Measurements from ENCODE around the gene OR2T1. TPM values are rescaled to one million over a fixed set of nuclear protein-coding genes. Genes with fewer than 3 reads are reported as not detected.

OR2T1 gene
- total and polyA plus RNA-seq, 10 of the 15 experiments (the other 5 are each of a cell fraction or from before 2014, with no cell fraction given), result 0.02 TPM; not detected in 9

DNA sequence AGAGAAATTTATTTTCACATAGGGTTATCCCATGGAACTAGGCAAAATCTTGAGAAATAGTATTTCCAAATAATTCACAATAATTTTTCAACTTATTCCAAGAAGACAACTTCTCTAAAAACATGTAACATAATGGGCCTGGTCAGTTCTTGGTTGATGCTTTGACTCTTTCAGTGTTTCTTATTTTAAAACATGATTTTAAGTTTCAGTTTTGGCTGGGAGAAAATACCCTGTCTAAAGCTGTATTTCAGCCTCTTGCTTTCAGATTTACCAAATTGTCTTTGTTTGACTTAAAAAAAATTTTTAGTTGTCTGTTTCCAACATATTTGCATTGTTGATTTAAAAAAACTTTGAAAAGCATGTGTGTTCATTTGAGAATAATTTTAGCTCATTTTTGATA, 36.2 kb upstream of the OR2T1 start:
- no TSS peak for BruUV-seq (replicated peaks)
- no peak for DNase-seq (ENCODE audit: low read depth, low spot score)
- ChIA-PET CTCF (interaction anchor here (0.6 kb wide), 1 partner anchor 144 kb away, joined by 3 read pairs; no protein-coding TSS in a partner anchor), RAD21 (ENCODE audit: unreplicated experiment) (no interaction called here), SMC1A (ENCODE audit: uncharacterized antibody, unreplicated experiment) (interaction anchor here (0.8 to 1.8 kb wide), 2 partner anchors 10 to 11 kb away, joined by 3 to 7 read pairs; no protein-coding TSS in a partner anchor), POLR2A (no interaction called here)
- in situ Hi-C loops (cut with MboI), result no loop called here
- no peaks in the 10 kb centered on the region for H3K36me3 ChIP-seq (ENCODE audit: control insufficient read depth in 2 of 2, insufficient read depth in 2 of 2, low read length in 1 of 2)
- no peak overlapping the region for H3K27ac ChIP-seq (ENCODE audit: control insufficient read depth, insufficient read depth)
- no peak overlapping the region for H2AFZ ChIP-seq (ENCODE audit: control insufficient read depth, low read depth, low read length)
- 0 out of 2 replicates have a peak overlapping the region, but pooled peaks have one; percentile 3 for H3K4me2 ChIP-seq (ENCODE audit: control insufficient read depth, insufficient read depth)
- no peak overlapping the region for H3K4me3 ChIP-seq
- intact Hi-C loops (cut with micrococcal nuclease; ENCODE audit: unreplicated experiment), result no loop called here
- peak; percentile 45; the same call in 2 of the 3 replicates for ATAC-seq
- no peaks in the 10 kb centered on the region for H3K79me2 ChIP-seq (ENCODE audit: control insufficient read depth, insufficient read depth, low read length)
- H3K9ac ChIP-seq (ENCODE audit: control insufficient read depth, insufficient read depth, low read length), result no peak overlapping the region
- FAIRE-seq, result peak; percentile 35
- no peaks in the 10 kb centered on the region; a peak in 1 of 4 replicates for H3K27me3 ChIP-seq (replicated peaks in 1 of 2; ENCODE audit: control insufficient read depth in 2 of 2, insufficient read depth in 2 of 2, low read length in 1 of 2)
- TF ChIP-seq NFYA (IDR thresholded peaks at IDR 0.05; ENCODE audit: borderline replicate concordance, low read depth, low read length), result no peak
- no peak for TF ChIP-seq ZNF384 (IDR thresholded peaks at IDR 0.05; ENCODE audit: borderline replicate concordance, low read depth, low read length)
- no peak for TF ChIP-seq FOXK2 (IDR thresholded peaks at IDR 0.05)
- TF ChIP-seq, protein P1, sequence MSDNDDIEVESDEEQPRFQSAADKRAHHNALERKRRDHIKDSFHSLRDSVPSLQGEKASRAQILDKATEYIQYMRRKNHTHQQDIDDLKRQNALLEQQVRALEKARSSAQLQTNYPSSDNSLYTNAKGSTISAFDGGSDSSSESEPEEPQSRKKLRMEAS (IDR thresholded peaks at IDR 0.05; ENCODE audit: low read depth, low read length), result no peak
- TF ChIP-seq ZZZ3 (IDR thresholded peaks at IDR 0.05; ENCODE audit: control insufficient read depth, insufficient read length, low read depth), result no peak
- no peak for TF ChIP-seq WRNIP1 (IDR thresholded peaks at IDR 0.05; ENCODE audit: borderline replicate concordance, low read depth, low read length)
- no peak for TF ChIP-seq ZSCAN29 (IDR thresholded peaks at IDR 0.05)
- TF ChIP-seq GABPA (IDR thresholded peaks at IDR 0.05; ENCODE audit: low read depth), result no peak
- TF ChIP-seq NBN (IDR thresholded peaks at IDR 0.05), result no peak
- TF ChIP-seq, protein P2, sequence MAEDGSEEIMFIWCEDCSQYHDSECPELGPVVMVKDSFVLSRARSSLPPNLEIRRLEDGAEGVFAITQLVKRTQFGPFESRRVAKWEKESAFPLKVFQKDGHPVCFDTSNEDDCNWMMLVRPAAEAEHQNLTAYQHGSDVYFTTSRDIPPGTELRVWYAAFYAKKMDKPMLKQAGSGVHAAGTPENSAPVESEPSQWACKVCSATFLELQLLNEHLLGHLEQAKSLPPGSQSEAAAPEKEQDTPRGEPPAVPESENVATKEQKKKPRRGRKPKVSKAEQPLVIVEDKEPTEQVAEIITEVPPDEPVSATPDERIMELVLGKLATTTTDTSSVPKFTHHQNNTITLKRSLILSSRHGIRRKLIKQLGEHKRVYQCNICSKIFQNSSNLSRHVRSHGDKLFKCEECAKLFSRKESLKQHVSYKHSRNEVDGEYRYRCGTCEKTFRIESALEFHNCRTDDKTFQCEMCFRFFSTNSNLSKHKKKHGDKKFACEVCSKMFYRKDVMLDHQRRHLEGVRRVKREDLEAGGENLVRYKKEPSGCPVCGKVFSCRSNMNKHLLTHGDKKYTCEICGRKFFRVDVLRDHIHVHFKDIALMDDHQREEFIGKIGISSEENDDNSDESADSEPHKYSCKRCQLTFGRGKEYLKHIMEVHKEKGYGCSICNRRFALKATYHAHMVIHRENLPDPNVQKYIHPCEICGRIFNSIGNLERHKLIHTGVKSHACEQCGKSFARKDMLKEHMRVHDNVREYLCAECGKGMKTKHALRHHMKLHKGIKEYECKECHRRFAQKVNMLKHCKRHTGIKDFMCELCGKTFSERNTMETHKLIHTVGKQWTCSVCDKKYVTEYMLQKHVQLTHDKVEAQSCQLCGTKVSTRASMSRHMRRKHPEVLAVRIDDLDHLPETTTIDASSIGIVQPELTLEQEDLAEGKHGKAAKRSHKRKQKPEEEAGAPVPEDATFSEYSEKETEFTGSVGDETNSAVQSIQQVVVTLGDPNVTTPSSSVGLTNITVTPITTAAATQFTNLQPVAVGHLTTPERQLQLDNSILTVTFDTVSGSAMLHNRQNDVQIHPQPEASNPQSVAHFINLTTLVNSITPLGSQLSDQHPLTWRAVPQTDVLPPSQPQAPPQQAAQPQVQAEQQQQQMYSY (CRISPR knock-in tag; IDR thresholded peaks at IDR 0.05), result no peak
- no peak for TF ChIP-seq RELA (IDR thresholded peaks at IDR 0.05; ENCODE audit: borderline replicate concordance, partially characterized antibody)
- TF ChIP-seq, protein P3, sequence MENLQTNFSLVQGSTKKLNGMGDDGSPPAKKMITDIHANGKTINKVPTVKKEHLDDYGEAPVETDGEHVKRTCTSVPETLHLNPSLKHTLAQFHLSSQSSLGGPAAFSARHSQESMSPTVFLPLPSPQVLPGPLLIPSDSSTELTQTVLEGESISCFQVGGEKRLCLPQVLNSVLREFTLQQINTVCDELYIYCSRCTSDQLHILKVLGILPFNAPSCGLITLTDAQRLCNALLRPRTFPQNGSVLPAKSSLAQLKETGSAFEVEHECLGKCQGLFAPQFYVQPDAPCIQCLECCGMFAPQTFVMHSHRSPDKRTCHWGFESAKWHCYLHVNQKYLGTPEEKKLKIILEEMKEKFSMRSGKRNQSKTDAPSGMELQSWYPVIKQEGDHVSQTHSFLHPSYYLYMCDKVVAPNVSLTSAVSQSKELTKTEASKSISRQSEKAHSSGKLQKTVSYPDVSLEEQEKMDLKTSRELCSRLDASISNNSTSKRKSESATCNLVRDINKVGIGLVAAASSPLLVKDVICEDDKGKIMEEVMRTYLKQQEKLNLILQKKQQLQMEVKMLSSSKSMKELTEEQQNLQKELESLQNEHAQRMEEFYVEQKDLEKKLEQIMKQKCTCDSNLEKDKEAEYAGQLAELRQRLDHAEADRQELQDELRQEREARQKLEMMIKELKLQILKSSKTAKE (IDR thresholded peaks at IDR 0.05; ENCODE audit: low read depth, poor library complexity, severe bottlenecking), result no peak
- TF ChIP-seq FOXM1 (IDR thresholded peaks at IDR 0.05; ENCODE audit: low read depth, low read length), result no peak
- TF ChIP-seq, protein P4, sequence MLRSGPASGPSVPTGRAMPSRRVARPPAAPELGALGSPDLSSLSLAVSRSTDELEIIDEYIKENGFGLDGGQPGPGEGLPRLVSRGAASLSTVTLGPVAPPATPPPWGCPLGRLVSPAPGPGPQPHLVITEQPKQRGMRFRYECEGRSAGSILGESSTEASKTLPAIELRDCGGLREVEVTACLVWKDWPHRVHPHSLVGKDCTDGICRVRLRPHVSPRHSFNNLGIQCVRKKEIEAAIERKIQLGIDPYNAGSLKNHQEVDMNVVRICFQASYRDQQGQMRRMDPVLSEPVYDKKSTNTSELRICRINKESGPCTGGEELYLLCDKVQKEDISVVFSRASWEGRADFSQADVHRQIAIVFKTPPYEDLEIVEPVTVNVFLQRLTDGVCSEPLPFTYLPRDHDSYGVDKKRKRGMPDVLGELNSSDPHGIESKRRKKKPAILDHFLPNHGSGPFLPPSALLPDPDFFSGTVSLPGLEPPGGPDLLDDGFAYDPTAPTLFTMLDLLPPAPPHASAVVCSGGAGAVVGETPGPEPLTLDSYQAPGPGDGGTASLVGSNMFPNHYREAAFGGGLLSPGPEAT (IDR thresholded peaks at IDR 0.05; ENCODE audit: low read depth), result no peak
- no peaks in the 10 kb centered on the region for H4K20me1 ChIP-seq (ENCODE audit: control insufficient read depth, insufficient read depth)
- no peaks in the 10 kb centered on the region for H3K9me3 ChIP-seq (replicated peaks; ENCODE audit: control insufficient read depth, insufficient read depth, low read length)
- no peaks in the 10 kb centered on the region for H3K4me1 ChIP-seq (ENCODE audit: control insufficient read depth, insufficient read depth, low read length)

Measured in GM12878 (cell line).